Osteoblast (primary cell): ENCODE measurements around the gene DNALI1. TPM values are rescaled to one million over a fixed set of nuclear protein-coding genes. Genes with fewer than 3 reads are reported as not detected.
"Not testable (repeated sequence)": the region's sequence is repeated elsewhere in the genome, so short reads cannot be mapped to it uniquely, and the experiment has no call there.

ENCODE experiments used
- DNase-seq: peaks from one replicate; pipeline ENCODE4 v3.0.0; 2011; ENCODE audit warnings: low spot score, mixed read lengths; ENCODE audit not compliant: insufficient read length; ENCODE audit errors: missing footprints
- H2AFZ ChIP-seq: 2 replicates; pipeline ENCODE4 v1.6.0; 2011; ENCODE audit warnings: mild to moderate bottlenecking, low read length
- H3K27ac ChIP-seq: 2 replicates; pipeline ENCODE4 v1.5.1; 2011; ENCODE audit warnings: mild to moderate bottlenecking, low read depth, low read length, moderate library complexity
- H3K27me3 ChIP-seq: 2 replicates; pipeline ENCODE4 v1.6.0; 2012; ENCODE audit warnings: mild to moderate bottlenecking, control low read depth, inconsistent platforms, low read length, moderate library complexity; ENCODE audit not compliant: insufficient read depth
- H3K36me3 ChIP-seq: 2 replicates; pipeline ENCODE4 v1.5.1; 2011; ENCODE audit warnings: mild to moderate bottlenecking, low read length, control low read depth, moderate library complexity; ENCODE audit not compliant: insufficient read depth
- H3K4me1 ChIP-seq: 2 replicates; pipeline ENCODE4 v1.5.1; 2011; ENCODE audit warnings: mild to moderate bottlenecking, low read length, control low read depth, moderate library complexity; ENCODE audit not compliant: insufficient read depth
- H3K4me2 ChIP-seq: 2 replicates; pipeline ENCODE4 v1.6.0; 2011; ENCODE audit warnings: mild to moderate bottlenecking, low read length; ENCODE audit not compliant: insufficient read depth
- H3K4me3 ChIP-seq: fragments of 200-600 bp; sonication (generic); 3 replicates; pipeline ENCODE4 v1.5.1; 2012; ENCODE audit warnings: mild to moderate bottlenecking, low read length, inconsistent platforms; ENCODE audit not compliant: insufficient read depth
- H3K79me2 ChIP-seq: 2 replicates; pipeline ENCODE4 v1.6.0; 2012; ENCODE audit warnings: mild to moderate bottlenecking, low read length, control low read depth, inconsistent platforms; ENCODE audit not compliant: insufficient read depth
- H3K9me3 ChIP-seq: 2 replicates; pipeline ENCODE4 v1.5.1; 2011; ENCODE audit warnings: low read depth, low read length, control low read depth
- H4K20me1 ChIP-seq: 2 replicates; pipeline ENCODE4 v1.6.0; 2012; ENCODE audit warnings: mild to moderate bottlenecking, low read length, control low read depth; ENCODE audit not compliant: insufficient read depth
- CTCF ChIP-seq: IDR thresholded peaks from 2 replicates; pipeline ENCODE4 v1.5.1; 2011; ENCODE audit warnings: mild to moderate bottlenecking, low read depth, low read length, moderate library complexity; ENCODE audit errors: extremely low read depth
- total RNA-seq: library from RNA; depleted of rRNA; stranded (reverse); fragments of >200 nt; gene quantifications from 2 replicates; pipeline ENCODE4 v1.2.3, GENCODE V29; 2012

The DNALI1 gene
- total RNA-seq, 1 donor, result 7.2 TPM

GRCh38 chr1:37515185-37516034 lies 41.3 kb upstream of the DNALI1 start:
- H3K4me3 ChIP-seq, result peak overlapping the region; percentile 91
- no peak for TF ChIP-seq CTCF

GRCh38 chr1:37517569-37517968 lies 39.2 kb upstream of the DNALI1 start:
- H3K4me3 ChIP-seq, result no peak overlapping the region
- H3K4me1 ChIP-seq, result peaks cover 14% of the 10 kb centered on the region
- H3K79me2 ChIP-seq, result peaks cover 20% of the 10 kb centered on the region
- no peaks in the 10 kb centered on the region for H3K9me3 ChIP-seq
- no peak overlapping the region for H3K4me2 ChIP-seq
- H2AFZ ChIP-seq, result no peak overlapping the region
- no peaks in the 10 kb centered on the region for H3K27me3 ChIP-seq
- DNase-seq, result no peak
- no peak overlapping the region for H3K27ac ChIP-seq
- TF ChIP-seq CTCF, result no peak
- H3K36me3 ChIP-seq, result peaks cover 6% of the 10 kb centered on the region
- H4K20me1 ChIP-seq, result peaks cover 10% of the 10 kb centered on the region

More at GRCh38 chr1:37515185-37516034, 41.3 kb upstream of the DNALI1 start:
- peak overlapping the region; percentile 100 for H2AFZ ChIP-seq
- peaks cover 32% of the 10 kb centered on the region for H3K79me2 ChIP-seq
- H3K9me3 ChIP-seq, result no peaks in the 10 kb centered on the region
- peaks cover 19% of the 10 kb centered on the region for H3K36me3 ChIP-seq
- H3K27me3 ChIP-seq, result no peaks in the 10 kb centered on the region
- peak overlapping the region; percentile 95 for H3K4me2 ChIP-seq
- DNase-seq, result peak; percentile 82
- H4K20me1 ChIP-seq, result peaks cover 12% of the 10 kb centered on the region
- peaks cover 14% of the 10 kb centered on the region for H3K4me1 ChIP-seq
- peak overlapping the region; percentile 91 for H3K27ac ChIP-seq

- DNase-seq, H3K9me3 ChIP-seq, H3K4me2 ChIP-seq, H3K27ac ChIP-seq, H2AFZ ChIP-seq, H3K4me3 ChIP-seq, H3K36me3 ChIP-seq, H3K27me3 ChIP-seq, H4K20me1 ChIP-seq: not testable (repeated sequence)
- peaks cover 13% of the 10 kb centered on the region for H3K79me2 ChIP-seq
- H3K4me1 ChIP-seq, result peaks cover 13% of the 10 kb centered on the region
Observed at GRCh38 chr1:37518241-37518640, 38.5 kb upstream of the DNALI1 start.

- not testable (repeated sequence) for H3K9me3 ChIP-seq, H2AFZ ChIP-seq, H3K4me3 ChIP-seq, H3K79me2 ChIP-seq, H3K36me3 ChIP-seq, H4K20me1 ChIP-seq, H3K27ac ChIP-seq, DNase-seq, H3K4me1 ChIP-seq, H3K4me2 ChIP-seq, H3K27me3 ChIP-seq
Observed at GRCh38 chr1:37518929-37519328, 37.8 kb upstream of the DNALI1 start.

- no peaks in the 10 kb centered on the region for H4K20me1 ChIP-seq
- H3K4me1 ChIP-seq, result peaks cover 6% of the 10 kb centered on the region
- no peak overlapping the region for H3K4me3 ChIP-seq
- no peaks in the 10 kb centered on the region for H3K79me2 ChIP-seq
- DNase-seq, result no peak
- H3K27me3 ChIP-seq, result no peaks in the 10 kb centered on the region
- TF ChIP-seq CTCF, result no peak
- no peak overlapping the region for H3K4me2 ChIP-seq
- H3K9me3 ChIP-seq, result no peaks in the 10 kb centered on the region
- no peak overlapping the region for H2AFZ ChIP-seq
- no peak overlapping the region for H3K27ac ChIP-seq
- no peaks in the 10 kb centered on the region for H3K36me3 ChIP-seq
Observed at GRCh38 chr1:37519613-37520012, 37.1 kb upstream of the DNALI1 start.

GRCh38 chr1:37529888-37530287 lies 26.9 kb upstream of the DNALI1 start:
- H3K4me3 ChIP-seq, H3K27me3 ChIP-seq, H4K20me1 ChIP-seq, H2AFZ ChIP-seq, H3K36me3 ChIP-seq, H3K27ac ChIP-seq, H3K9me3 ChIP-seq, H3K4me2 ChIP-seq, H3K79me2 ChIP-seq, DNase-seq: not testable (repeated sequence)
- H3K4me1 ChIP-seq, result peaks cover 12% of the 10 kb centered on the region
